T follicular helper cell (primary cell): Measurements from ENCODE around the gene ACTC1.

Experiments
- DNase-seq: peaks from one replicate; pipeline ENCODE4 v3.0.0-alpha.2; 2020; ENCODE audit warnings: low read depth

ACTC1 gene

GRCh38 chr15:34799149-34800101 lies 4.1 kb upstream of the ACTC1 start:
- no peak for DNase-seq

DNA sequence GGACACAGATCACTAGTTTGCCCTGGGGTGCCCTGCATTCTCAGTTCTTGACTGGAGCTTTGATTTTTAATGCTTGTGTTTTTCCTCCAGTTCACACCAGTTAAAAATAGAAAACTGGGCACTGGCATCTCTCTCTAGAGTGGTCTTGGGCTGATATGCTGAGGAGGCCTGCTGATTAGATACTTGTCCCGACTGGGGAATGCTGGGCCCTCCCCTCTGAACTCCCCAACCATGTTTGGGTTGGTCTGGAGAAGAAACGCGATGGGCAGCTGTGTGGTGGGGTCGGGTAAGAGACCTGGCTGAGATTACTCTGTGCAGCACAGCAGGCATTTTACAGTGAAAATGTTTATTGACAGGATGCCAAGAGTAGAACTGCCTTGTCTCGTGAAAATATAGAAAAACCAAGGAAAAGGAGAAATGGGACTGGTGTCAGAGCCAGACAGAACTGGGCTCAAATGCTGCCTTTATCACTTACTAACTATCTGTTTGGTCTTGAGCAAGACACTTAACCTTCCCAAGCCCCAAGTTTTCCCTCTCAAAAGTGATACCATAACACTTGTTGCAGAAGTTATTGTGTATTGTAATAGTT lies 1.6 kb upstream of the ACTC1 start:
- DNase-seq, result no peak

DNA sequence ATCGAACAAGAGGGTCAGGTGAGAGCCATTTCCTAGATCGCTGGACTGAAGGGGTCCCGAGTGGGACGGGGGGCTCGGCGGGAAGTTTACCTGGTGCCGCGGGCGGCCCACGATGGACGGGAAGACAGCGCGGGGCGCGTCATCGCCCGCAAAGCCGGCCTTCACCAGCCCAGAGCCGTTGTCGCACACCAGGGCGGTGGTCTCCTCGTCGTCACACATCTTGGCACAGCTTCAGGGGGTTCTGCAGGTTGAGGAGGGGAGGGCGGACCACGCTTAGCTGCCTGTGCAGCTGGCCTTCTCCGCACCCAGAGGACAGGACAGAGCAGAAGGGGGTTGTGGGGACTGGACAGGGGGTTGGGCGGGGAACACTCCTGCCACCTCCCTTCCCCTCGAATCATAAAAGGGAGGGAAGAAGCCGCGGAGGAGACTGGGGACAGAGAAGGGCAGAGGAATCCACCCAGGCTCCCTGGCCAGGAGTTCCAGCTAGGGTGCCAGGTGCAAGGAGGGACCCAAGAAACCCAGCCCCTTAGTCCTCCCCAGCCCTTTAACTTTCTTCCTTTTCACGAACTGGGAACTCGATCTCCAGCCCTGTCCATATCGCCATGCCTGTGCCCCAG lies 651 bp downstream of the ACTC1 start:
- DNase-seq, result no peak

DNA sequence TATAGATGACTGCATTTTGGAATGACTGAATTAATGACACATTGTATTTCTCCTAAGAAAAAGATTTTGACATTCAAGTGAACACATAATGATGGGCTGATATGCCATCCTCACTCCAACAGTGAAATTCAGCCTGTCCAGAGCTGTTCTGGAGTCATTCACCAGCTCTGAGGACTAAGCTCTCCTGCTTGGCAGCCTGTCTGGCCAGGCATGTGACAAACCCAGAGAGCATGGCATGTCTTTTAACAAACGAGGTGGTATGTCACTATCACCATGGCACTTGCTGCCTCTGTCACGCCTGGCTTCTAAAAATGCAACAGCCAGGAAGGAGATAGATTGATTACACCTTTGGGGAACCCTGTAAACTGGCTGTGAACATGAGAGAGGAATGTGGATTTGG lies 1.4 kb downstream of the ACTC1 start:
- DNase-seq, result no peak

DNA sequence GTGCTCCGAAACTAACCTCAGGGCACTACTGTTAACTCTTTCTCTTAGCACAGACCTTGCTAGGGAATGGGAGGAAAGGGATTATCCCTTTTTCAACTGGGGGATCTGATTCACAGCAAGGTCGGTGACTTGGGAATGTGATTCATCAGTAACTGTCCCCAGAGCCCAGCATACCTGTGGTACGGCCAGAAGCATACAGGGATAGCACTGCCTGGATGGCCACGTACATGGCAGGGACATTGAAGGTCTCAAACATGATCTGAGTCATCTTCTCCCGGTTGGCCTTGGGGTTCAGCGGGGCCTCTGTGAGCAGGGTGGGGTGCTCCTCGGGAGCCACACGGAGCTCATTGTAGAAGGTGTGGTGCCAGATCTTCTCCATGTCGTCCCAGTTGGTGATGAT lies 2.3 kb downstream of the ACTC1 start:
- DNase-seq, result no peak

GRCh38 chr15:34791701-34792100 lies 3.6 kb downstream of the ACTC1 start:
- DNase-seq, result no peak

GRCh38 chr15:34790121-34790520 lies 5.2 kb downstream of the ACTC1 start:
- DNase-seq, result no peak

DNA sequence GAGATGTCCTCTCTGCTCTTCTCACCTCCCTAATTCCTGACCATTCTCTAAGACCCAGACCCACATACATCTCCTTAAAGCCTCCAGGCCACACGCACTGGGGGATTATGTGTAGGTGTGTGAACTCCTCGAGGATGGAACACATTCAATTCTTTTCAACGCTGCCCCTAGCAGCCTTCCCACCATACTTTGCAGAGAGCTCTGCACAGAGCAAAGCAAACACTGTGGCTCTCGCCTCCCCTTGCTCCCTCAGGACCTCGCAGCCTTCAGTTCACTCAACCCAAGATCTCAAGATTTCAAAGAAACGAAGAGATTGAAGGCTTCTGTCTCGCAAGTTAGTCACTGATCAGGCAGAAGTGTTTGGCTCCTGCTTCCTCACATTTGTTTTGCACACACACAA lies 6.0 kb downstream of the ACTC1 start:
- no peak for DNase-seq

- DNase-seq, result no peak
Measured at GRCh38 chr15:34786206-34786605, 9.1 kb downstream of the ACTC1 start.

DNA sequence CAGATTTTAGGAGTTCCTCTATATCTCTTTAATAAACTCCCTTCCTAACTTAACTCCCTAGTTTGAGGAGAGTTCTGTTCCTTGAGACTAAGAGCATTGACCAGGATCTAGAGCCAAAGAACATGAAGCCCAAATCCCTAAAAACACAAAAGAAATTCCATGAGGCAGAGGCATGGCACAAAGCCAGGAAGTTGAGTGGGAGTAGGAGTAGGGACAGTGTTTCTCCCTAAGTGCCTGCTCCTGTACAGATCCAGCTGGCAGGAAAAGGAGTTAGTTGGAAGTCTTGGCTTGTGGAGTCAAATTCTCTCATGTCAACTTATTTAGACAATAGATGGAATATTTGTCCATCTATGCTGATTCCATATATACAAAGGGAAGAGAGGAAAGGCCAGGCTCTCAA lies 11.4 kb downstream of the ACTC1 start:
- DNase-seq, result no peak

DNA sequence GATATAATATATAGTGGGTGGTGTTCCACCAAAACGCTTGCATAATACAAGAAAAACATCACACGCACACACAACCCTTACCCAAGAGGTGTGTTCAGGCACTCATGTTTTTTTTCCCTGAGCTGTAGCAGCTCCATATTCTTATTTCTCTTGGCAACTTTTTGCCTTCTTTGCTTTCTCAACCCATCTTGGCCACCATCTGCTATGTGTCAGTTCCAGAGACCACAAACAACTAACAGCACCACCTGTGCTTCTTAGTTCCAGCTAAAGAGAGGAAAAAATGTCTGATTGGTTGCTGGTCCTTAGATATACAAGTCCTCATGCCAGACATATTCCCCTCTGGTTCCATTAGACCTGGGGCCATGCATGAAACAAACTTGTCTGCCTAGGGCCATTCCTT lies 11.9 kb downstream of the ACTC1 start:
- DNase-seq, result no peak

- no peak for DNase-seq
Measured at GRCh38 chr15:34782901-34783300, 12.4 kb downstream of the ACTC1 start.

DNA sequence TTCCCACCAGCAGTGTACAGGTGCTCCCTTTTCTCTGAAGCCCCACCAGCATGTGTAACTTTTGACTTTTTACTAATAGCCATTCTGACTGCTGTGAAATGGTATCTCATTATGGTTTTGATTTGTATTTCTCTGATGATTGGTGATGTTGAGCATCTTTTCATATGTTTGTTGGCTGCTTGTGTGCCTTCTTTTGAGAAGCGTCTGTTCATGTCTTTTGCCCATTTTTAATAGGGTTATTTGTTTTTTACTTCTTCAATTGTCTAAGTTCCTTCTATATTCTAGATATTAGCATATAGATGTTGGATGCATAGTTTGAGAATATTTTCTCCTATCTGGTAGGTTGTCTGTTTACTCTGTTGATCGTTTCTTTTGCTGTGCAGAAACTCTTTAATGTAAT lies 14.6 kb downstream of the ACTC1 start:
- DNase-seq, result no peak

DNA sequence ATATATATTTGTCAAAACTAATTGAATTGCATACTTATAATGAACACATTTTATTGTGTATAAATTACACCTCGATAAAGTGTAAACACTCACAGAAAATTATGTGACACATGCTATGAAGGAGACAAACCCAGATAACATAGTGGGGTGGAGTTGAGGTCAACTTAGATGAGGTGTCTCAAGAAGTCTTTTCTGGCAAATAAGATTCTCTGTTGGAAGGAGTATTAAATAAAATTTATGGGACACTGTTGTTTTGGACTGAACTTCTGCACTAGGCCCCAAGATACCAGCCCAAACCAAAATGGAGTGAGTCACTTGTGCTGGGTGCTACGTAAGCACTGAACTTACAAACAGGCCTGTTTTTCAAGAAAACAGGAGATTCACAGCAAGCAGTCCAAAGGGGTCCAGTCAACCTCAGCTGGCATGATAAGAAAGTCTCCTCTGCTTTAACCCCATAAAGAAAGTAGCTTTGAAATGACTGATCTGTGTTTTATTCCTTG lies 18.7 kb downstream of the ACTC1 start:
- no peak for DNase-seq

- no peak for DNase-seq
Measured at GRCh38 chr15:34773917-34774316, 21.4 kb downstream of the ACTC1 start.

DNA sequence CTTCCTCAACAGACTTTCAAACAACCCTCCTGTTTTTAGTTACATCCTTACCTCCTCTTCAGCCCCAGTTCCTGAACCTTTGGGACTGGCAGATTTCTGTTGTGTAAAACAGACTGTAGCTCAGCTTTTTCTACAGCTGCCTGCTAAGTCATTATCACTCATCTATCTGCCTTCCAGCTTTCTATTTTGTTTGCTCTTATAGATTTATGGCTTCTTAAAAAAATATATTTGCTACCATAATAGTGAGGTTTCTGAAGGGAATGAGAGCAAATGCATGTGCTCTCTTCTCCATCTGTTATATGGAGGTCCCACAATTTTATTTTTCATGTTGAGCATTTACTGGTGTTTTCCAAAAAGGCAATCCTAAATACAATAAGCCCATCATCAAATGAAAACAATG lies 22.3 kb downstream of the ACTC1 start:
- no peak for DNase-seq

DNA sequence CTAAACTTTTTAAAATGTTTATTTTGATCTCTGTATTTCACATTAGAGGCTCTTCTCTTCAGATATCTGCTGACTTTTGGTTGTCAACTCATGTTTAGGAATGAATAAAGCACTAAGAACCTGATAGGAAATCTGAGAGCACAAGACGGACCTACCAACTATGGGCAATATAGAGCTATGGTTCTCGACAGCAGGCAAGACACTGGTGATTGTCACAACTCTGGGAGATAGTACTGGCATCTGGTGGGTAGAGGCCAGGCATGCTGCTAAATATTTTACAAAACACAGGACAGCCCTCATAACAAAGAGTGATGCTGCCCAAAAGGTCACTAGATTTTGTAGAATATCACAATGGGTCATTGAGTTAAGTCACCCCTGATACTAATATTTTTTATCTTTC lies 23.0 kb downstream of the ACTC1 start:
- no peak for DNase-seq

DNA sequence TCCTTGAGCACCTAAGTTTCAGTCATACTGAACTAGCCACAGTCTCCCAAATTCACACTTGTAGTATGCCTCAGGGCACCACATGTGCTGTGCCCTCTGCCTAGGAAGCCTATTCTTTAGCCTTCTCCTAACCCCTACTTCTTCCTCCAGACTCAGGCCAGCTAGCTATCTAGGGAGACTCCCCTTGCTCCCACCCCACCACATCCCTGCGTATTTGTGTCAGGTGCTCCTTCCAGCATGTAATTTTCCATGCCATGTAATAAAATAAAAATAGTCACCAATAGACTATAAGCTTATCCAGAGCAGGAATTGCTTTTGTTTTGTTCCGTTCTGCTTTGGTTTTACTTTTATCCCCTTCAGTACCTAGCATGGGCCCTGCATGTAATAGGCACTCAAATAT lies 25.6 kb downstream of the ACTC1 start:
- no peak for DNase-seq

DNA sequence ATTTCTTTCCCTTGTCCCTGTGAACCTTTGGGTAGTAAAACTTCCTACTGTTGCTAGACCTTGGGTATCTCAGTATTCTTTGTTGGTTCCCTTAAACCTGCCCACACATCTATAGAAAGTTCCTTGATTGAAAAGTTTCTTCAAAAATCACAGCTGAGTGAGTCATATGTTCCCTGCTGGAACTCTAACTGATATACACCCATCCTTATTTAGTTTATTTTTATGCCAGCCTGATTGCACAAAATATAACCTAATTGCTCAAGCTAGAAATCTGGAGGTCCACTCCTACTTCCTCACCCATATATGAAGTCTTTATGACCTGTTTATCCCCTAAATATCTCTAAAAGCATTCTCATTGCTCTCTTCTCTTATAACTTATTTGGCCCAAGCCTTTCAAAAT lies 26.8 kb downstream of the ACTC1 start:
- no peak for DNase-seq

GRCh38 chr15:34765741-34766140 lies 29.6 kb downstream of the ACTC1 start:
- DNase-seq, result no peak

DNA sequence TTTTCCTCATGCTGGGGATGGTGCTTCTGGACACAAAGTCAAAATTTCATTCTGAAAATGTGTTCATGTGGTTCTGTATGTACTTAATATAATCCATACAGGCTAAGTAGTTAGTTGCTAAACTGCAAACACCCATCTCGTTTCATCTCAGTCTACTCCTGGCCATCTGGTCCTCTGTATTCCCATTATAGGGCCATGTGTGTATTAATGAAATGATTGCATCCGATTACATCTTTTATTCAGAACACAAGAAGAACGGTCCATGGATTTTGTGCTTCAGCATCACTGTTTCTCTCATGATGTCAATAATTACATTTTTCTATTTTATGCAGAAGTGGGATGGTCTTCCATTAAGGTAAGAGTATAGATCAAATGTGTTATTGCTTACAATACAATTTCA lies 34.4 kb downstream of the ACTC1 start:
- DNase-seq, result no peak

GRCh38 chr15:34759992-34760391 lies 35.4 kb downstream of the ACTC1 start:
- no peak for DNase-seq

- no peak for DNase-seq
Measured at GRCh38 chr15:34759347-34759746, 36.0 kb downstream of the ACTC1 start.
